Measurements from ENCODE around the gene PDGFRB.
A peak's percentile ranks its signal among the peaks of the same experiment; 100 is the strongest.

- TF ChIP-seq POLR2A (IDR thresholded peaks at IDR 0.05; ENCODE audit: extremely low read depth, insufficient read length) (no peak), CTCF (IDR thresholded peaks at IDR 0.05; ENCODE audit: low read depth, low read length) (peak; percentile 86)
Measured at GRCh38 chr5:150129813-150130492, 25.7 kb downstream of the PDGFRB start.
